HepG2 (cell line): ENCODE data around the gene DHX16. TPM values are rescaled to one million over a fixed set of nuclear protein-coding genes. Genes with fewer than 3 reads are reported as not detected.

Experiments used
- ADNP ChIP-seq: sonication (generic); formaldehyde crosslinking; IDR thresholded peaks from 2 replicates; pipeline ENCODE4 v1.4.0; 2020; ENCODE audit warnings: missing genetic modification reagents
- ATRX ChIP-seq: sonication (generic); formaldehyde crosslinking; IDR thresholded peaks from 2 replicates; pipeline ENCODE4 v1.4.0; 2020; ENCODE audit warnings: missing genetic modification reagents, borderline replicate concordance
- BORCS8-MEF2B ChIP-seq: sonication (generic); formaldehyde crosslinking; IDR thresholded peaks from 2 replicates; pipeline ENCODE4 v1.8.0; 2022; ENCODE audit warnings: mild to moderate bottlenecking, missing genetic modification reagents
- NCOA5 ChIP-seq: sonication (generic); formaldehyde crosslinking; IDR thresholded peaks from 2 replicates; pipeline ENCODE4 v1.4.0; 2020; ENCODE audit warnings: missing genetic modification reagents
- NFAT5 ChIP-seq: sonication (generic); formaldehyde crosslinking; IDR thresholded peaks from 2 replicates; pipeline ENCODE4 v1.4.0; 2020; ENCODE audit warnings: missing genetic modification reagents
- PAWR ChIP-seq: sonication (generic); formaldehyde crosslinking; IDR thresholded peaks from 2 replicates; pipeline ENCODE4 v1.4.0; 2020; ENCODE audit warnings: missing genetic modification reagents, mild to moderate bottlenecking, borderline replicate concordance
- PPARG ChIP-seq: conservative IDR thresholded peaks from 2 replicates; pipeline ENCODE4 v1.6.1; 2016; ENCODE audit warnings: missing biosample characterization, missing genetic modification reagents
- RNF2 ChIP-seq: fragments of 450-650 bp; conservative IDR thresholded peaks from 2 replicates; pipeline ENCODE4 v1.6.1; 2016; ENCODE audit warnings: low read depth
- SP140L ChIP-seq: sonication (generic); formaldehyde crosslinking; IDR thresholded peaks from 2 replicates; pipeline ENCODE4 v1.4.0; 2020; ENCODE audit warnings: missing genetic modification reagents, borderline replicate concordance
- ZBTB20 ChIP-seq: sonication (generic); formaldehyde crosslinking; IDR thresholded peaks from 2 replicates; pipeline ENCODE4 v1.8.1; 2023; ENCODE audit warnings: missing genetic modification reagents, low read depth, mild to moderate bottlenecking, borderline replicate concordance
- ZFP82 ChIP-seq: sonication (generic); formaldehyde crosslinking; IDR thresholded peaks from 2 replicates; pipeline ENCODE4 v1.5.1; 2020; ENCODE audit warnings: mild to moderate bottlenecking, missing genetic modification reagents, borderline replicate concordance
- ZNF232 ChIP-seq: sonication (generic); formaldehyde crosslinking; IDR thresholded peaks from 2 replicates; pipeline ENCODE4 v1.4.0; 2020; ENCODE audit warnings: missing genetic modification reagents, borderline replicate concordance
- ZNF503 ChIP-seq: sonication (generic); formaldehyde crosslinking; IDR thresholded peaks from 2 replicates; pipeline ENCODE4 v1.4.0; 2020; ENCODE audit warnings: missing genetic modification reagents
- ZNF607 ChIP-seq: sonication (generic); formaldehyde crosslinking; IDR thresholded peaks from 2 replicates; pipeline ENCODE4 v1.5.1; 2020; ENCODE audit warnings: missing genetic modification reagents, mild to moderate bottlenecking, borderline replicate concordance
- ZNF672 ChIP-seq: sonication (generic); formaldehyde crosslinking; IDR thresholded peaks from 2 replicates; pipeline ENCODE4 v1.8.1; 2022; ENCODE audit warnings: missing genetic modification reagents
- polyA plus RNA-seq, 8 experiments: library from polyadenylated mRNA; depleted of rRNA in 3 of 8; stranded (reverse) in 7 of 8; unstranded in 1 of 8; fragments of >200 nt; fragmentation: Illumina TruSeq in 4 of 8; extraction: Trizol in 4 of 8; gene quantifications; 2 replicates each; pipeline versions ENCODE4 v1.2.1 to v1.2.3, GENCODE V29; 2011 to 2016; ENCODE audit warnings: low read depth in 4 of 8, missing spikeins in 1 of 8, mixed read lengths in 1 of 8; ENCODE audit not compliant: insufficient read depth in 1 of 8
- total RNA-seq, 5 experiments: library from RNA; depleted of rRNA; stranded (reverse); fragments of >200 nt; fragmentation: Illumina TruSeq; extraction: Trizol; gene quantifications; 2 replicates each; pipeline ENCODE4 v1.2.3, GENCODE V29; 2016; ENCODE audit warnings: low read depth in 1 of 5
- TF ChIP-seq, protein P1 (sequence below), 2 experiments: sonication (generic) in 1 of 2; formaldehyde crosslinking in 1 of 2; IDR thresholded peaks; 2 replicates each; pipeline versions ENCODE4 v1.4.0 to v1.6.1; 2018 to 2020; ENCODE audit warnings: missing genetic modification reagents in 2 of 2, borderline replicate concordance in 1 of 2, low read depth in 1 of 2, mild to moderate bottlenecking in 1 of 2, missing biosample characterization in 1 of 2
- TF ChIP-seq, protein P2 (sequence below): sonication (generic); formaldehyde crosslinking; IDR thresholded peaks from 2 replicates; pipeline ENCODE4 v1.9.0; 2021; ENCODE audit warnings: missing genetic modification reagents, borderline replicate concordance

Gene DHX16
- total and polyA plus RNA-seq, 2 of the 13 experiments (the other 11 are each of a cell fraction or from before 2014, with no cell fraction given): 57.0 to 58.5 TPM

GRCh38 chr6:30617565-30618269 is 55.1 kb downstream of the DHX16 start, which contains the start of gene MRPS18B (continued):
- TF ChIP-seq ATRX (CRISPR knock-in tag) (no peak), ZNF232 (peak; percentile 64; the same call in 1 of the 2 replicates), ZNF607 (CRISPR knock-in tag) (0 out of 2 replicates have a peak, but pooled peaks have one; percentile 19), NFAT5 (CRISPR knock-in tag) (0 out of 2 replicates have a peak, but pooled peaks have one; percentile 44), PAWR (CRISPR knock-in tag) (no peak), NCOA5 (no peak), RNF2 (no peak), BORCS8-MEF2B (CRISPR knock-in tag) (peak; percentile 88; the same call in 1 of the 2 replicates), ZNF672 (CRISPR knock-in tag) (no peak), PPARG (no peak), SP140L (CRISPR knock-in tag) (no peak; the same call in 1 of the 2 replicates), ADNP (CRISPR knock-in tag) (no peak), ZBTB20 (CRISPR knock-in tag) (peak; percentile 67; the same call in 1 of the 2 replicates), ZNF503 (CRISPR knock-in tag) (no peak), ZFP82 (no peak)
- TF ChIP-seq, protein P1, sequence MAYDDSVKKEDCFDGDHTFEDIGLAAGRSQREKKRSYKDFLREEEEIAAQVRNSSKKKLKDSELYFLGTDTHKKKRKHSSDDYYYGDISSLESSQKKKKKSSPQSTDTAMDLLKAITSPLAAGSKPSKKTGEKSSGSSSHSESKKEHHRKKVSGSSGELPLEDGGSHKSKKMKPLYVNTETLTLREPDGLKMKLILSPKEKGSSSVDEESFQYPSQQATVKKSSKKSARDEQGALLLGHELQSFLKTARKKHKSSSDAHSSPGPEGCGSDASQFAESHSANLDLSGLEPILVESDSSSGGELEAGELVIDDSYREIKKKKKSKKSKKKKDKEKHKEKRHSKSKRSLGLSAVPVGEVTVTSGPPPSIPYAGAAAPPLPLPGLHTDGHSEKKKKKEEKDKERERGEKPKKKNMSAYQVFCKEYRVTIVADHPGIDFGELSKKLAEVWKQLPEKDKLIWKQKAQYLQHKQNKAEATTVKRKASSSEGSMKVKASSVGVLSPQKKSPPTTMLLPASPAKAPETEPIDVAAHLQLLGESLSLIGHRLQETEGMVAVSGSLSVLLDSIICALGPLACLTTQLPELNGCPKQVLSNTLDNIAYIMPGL (CRISPR knock-in tag; IDR thresholded peaks at IDR 0.05; ENCODE audit: borderline replicate concordance in 1 of 2, low read depth in 1 of 2): no peak; a peak in 2 of 4 replicates
- TF ChIP-seq, protein P2, sequence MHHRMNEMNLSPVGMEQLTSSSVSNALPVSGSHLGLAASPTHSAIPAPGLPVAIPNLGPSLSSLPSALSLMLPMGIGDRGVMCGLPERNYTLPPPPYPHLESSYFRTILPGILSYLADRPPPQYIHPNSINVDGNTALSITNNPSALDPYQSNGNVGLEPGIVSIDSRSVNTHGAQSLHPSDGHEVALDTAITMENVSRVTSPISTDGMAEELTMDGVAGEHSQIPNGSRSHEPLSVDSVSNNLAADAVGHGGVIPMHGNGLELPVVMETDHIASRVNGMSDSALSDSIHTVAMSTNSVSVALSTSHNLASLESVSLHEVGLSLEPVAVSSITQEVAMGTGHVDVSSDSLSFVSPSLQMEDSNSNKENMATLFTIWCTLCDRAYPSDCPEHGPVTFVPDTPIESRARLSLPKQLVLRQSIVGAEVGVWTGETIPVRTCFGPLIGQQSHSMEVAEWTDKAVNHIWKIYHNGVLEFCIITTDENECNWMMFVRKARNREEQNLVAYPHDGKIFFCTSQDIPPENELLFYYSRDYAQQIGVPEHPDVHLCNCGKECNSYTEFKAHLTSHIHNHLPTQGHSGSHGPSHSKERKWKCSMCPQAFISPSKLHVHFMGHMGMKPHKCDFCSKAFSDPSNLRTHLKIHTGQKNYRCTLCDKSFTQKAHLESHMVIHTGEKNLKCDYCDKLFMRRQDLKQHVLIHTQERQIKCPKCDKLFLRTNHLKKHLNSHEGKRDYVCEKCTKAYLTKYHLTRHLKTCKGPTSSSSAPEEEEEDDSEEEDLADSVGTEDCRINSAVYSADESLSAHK (CRISPR knock-in tag): no peak
